ENCODE results near the gene STAT3.
"Not testable (repeated sequence)": the region's sequence is repeated elsewhere in the genome, so short reads cannot be mapped to it uniquely, and the experiment has no call there.

STAT3 gene

DNA sequence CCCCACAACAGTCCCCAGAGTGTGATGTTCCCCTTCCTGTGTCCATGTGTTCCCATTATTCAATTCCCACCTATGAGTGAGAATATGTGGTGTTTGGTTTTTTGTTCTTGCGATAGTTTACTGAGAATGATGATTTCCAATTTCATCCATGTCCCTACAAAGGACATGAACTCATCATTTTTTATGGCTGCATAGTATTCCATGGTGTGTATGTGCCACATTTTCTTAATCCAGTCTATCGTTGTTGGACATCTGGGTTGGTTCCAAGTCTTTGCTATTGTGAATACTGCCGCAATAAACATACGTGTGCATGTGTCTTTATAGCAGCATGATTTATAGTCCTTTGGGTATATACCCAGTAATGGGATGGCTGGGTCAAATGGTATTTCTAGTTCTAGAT lies 123.9 kb downstream of the STAT3 start:
- not testable (repeated sequence) for DNase-seq

Measured in amygdala (tissue), 56 donors.